SK-N-DZ (cell line): ENCODE results near the gene DUOX1.

Experiments
- DNase-seq: peaks from one replicate; pipeline ENCODE4 v3.0.0-alpha.2; 2015; ENCODE audit warnings: low spot score

The DUOX1 gene

GRCh38 chr15:45143056-45143455 lies 13.3 kb downstream of the DUOX1 start:
- no peak for DNase-seq

- no peak for DNase-seq
These were observed 14.2 kb downstream of the DUOX1 start for GRCh38 chr15:45143946-45144345.

DNA sequence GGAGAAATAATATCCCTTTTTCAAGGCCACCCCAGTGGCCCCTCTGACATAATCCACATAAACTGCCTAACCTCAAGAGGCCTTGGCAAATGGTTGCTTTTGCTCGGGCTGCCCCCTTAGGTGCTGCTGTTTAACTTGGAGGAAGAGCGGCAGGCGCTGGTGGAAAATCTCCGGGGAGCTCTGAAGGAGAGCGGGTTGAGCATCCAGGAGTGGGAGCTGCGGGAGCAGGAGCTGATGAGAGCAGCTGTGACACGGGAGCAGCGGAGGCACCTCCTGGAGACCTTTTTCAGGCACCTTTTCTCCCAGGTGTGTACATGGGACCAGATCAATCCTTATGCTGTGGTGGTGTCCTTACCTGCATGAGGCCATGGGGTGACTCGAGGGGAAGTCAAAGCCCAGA lies 15.0 kb downstream of the DUOX1 start:
- no peak for DNase-seq

DNA sequence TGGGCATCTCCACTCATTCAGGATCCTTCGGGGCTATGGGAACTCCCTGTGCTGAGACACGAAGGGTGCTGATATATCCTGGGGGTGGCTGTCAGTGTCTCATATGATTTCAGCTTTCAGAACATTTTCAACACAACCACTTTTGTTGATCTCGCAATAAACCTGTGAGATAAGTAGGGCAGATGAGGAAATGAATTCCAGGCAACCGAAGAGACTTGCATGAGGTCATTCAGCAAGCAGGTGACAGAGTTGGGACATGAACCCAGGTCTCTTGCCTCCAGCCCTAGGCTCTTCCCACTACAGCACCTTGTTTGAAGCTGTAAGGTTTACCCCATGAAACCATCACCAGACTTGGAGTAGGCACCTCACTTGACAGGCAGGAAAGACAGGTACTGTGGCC lies 16.6 kb downstream of the DUOX1 start:
- no peak for DNase-seq

GRCh38 chr15:45147606-45148005 lies 17.8 kb downstream of the DUOX1 start:
- no peak for DNase-seq

DNA sequence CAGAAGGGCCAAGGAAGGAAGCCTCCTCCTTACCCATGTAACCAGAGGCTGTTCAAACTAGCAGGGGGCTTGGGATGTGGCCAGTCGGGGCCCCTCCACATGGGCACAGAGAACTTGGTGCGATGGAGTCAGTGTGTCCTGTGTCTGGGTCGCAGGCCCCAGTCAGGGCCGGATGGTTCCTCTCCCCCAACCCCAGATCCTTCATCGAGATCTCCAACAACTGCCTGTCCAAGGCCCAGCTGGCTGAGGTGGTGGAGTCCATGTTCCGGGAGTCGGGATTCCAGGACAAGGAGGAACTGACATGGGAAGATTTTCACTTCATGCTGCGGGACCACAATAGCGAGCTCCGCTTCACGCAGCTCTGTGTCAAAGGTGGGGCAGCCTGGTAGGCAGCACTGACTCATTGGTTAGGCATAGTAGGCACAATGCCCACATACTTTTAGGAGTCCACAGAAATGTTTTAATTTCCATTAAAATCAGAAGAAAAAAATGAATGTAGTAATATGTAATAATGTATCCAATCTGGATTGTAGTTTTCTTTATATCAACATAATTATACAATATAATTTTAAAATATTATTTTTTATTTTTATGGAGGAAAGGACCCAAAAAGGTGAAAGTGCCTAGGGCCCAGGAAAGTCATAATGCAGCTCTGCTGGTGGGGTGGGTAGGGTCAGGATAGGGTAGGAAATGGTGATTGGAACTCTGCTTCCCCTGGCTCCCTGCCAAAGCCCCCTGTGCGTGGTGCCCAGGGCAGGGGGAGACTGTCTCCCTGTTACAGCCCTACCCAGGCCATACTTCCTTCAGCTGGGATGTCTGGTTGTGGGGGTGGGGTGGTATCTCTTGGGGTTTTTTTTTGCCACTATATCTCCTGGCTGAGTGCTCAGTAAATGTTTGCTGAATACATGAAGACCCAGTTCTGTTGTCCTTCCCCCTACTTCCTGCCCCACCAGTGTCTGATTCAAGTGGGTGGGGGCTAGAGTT lies 18.6 kb downstream of the DUOX1 start:
- DNase-seq: no peak

- DNase-seq: no peak
These were observed 19.3 kb downstream of the DUOX1 start for GRCh38 chr15:45149060-45149459.

GRCh38 chr15:45150481-45150880 lies 20.7 kb downstream of the DUOX1 start:
- no peak for DNase-seq

DNA sequence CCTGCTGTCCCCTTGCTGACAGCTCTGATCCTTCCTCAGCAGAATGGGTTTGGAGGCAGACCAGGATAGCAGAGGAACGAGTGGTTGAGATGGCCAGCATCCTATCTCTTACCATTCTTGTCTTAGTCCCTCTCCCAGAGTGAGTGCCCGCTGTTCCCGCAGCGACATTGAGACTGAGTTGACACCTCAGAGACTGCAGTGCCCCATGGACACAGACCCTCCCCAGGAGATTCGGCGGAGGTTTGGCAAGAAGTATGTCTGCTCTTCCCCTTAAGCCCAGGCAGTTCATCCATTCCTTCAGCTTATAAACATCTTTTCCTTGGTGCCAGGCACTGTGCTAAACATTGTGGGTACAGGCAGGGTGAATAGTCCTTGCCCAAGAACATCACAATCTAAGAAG lies 21.2 kb downstream of the DUOX1 start:
- DNase-seq: no peak

DNA sequence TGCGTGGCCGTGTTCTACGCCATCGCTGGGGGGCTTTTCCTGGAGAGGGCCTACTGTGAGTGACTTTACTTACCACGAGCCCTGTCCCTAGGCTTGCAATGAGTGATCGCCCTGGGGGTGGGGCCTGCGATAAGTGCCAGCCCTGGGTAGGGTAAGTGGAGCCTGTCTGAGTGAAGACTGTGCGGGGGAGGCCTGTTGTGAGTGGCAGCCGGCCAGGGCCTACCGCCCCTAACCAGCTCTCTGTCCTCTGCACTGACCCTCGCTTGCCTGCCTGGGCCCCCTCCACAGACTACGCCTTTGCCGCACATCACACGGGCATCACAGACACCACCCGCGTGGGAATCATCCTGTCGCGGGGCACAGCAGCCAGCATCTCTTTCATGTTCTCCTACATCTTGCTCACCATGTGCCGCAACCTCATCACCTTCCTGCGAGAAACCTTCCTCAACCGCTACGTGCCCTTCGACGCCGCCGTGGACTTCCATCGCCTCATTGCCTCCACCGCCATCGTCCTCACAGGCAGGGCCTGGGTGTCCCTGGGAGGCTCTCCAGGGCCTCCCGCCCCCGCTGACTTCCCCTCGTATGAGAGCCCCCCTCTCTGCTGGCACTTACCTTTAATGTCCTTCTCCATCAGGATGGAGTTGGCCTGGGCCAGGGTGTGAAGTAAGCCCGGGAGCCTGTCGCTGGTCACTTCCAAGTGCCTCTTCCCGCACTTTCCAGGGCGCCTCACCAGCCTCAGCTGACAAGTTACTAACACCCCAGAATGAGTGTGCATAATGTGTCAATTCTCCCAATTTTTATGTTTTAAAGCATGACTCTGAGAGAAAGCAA lies 22.4 kb downstream of the DUOX1 start:
- DNase-seq: no peak

DNA sequence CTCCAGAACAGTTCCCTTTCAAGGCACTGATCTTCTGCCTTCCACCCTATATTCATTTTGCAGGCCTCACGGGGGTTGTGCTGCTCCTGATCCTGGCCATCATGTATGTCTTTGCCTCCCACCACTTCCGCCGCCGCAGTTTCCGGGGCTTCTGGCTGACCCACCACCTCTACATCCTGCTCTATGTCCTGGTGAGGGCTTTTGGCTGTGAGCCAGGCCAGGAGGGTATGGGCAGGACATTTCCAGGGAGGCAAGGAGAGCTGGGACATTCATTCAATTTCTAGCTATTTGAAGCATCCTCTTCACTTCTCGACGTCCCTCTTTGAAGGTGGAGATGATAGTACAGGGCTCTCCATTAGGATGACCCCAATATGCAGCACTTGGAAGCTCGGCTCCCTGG lies 25.9 kb downstream of the DUOX1 start:
- DNase-seq: no peak

GRCh38 chr15:45156744-45157455 lies 27.1 kb downstream of the DUOX1 start:
- no peak for DNase-seq

DNA sequence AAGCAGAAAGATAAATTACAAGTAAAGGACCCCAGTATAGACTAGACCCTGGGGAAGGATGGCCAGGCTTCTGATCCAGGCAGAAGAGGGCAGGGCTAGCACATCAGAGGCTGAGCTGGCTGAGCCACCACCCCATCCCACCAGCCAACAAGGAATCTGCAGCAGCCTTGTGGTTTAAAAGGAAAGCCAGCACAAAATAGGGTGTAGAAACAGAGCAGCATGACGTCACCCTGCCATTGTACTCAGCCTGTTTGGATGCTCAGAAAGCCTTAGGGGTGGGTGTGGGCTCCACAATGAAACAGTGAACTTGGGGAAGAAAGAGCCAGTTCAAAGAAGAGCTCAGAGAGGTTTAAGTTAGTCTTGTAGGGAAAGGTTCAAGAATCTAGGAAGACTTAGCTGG lies 28.2 kb downstream of the DUOX1 start:
- no peak for DNase-seq

GRCh38 chr15:45161666-45162065 lies 31.9 kb downstream of the DUOX1 start:
- no peak for DNase-seq

DNA sequence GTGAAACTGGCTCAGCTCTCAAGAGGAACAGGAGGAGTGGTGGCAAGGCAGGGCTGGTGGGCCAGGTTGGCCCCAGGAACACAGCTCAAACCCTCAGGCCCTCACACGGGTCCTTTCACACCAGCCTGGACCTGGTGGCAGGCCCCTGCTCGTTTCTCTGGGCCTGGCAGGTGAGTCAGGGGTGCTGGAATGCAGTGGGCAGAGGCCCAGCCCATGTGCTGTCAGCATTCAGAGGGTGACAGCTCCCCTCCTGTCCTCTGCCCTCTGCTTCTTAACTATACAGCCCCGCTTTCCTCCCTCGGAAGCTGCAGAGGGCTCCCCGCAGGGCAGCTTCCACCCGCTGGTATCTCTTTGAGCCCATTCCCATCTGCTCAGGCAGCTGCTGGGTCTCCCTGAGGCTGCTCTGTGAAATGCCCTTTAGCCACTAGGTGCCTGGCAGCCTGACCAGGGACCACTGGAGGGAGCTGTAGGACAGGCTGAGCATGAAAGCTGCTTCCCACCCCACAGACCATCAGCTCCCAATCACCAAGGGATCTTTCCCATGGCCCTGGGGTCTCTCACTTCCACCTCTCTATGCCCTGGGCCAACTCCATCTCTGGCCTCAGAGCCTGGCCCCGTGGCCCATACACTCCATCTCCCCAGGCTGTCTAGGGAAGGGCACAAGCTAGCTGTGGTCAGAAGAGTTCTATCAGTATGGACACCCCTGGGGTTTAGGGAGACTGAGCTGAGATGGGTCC lies 33.1 kb downstream of the DUOX1 start:
- peak; percentile 88 for DNase-seq

- DNase-seq: no peak
These were observed 33.7 kb downstream of the DUOX1 start for GRCh38 chr15:45163508-45163856.

GRCh38 chr15:45164914-45165313 lies 35.1 kb downstream of the DUOX1 start:
- DNase-seq: no peak

GRCh38 chr15:45165536-45165935 lies 35.7 kb downstream of the DUOX1 start:
- no peak for DNase-seq

- peak; percentile 81 for DNase-seq
These were observed 37.2 kb downstream of the DUOX1 start for GRCh38 chr15:45166834-45167630.

GRCh38 chr15:45167631-45168205 lies 37.9 kb downstream of the DUOX1 start:
- no peak for DNase-seq
